Keratinocyte (primary cell): ENCODE results near the gene AHRR.

ENCODE experiments used
- EZH2 ChIP-seq: IDR thresholded peaks from one replicate; pipeline ENCODE4 v1.6.1; 2012; ENCODE audit warnings: inconsistent platforms, mild to moderate bottlenecking, low read length, moderate library complexity
- TF ChIP-seq, protein P1 (sequence below), 3 experiments: IDR thresholded peaks in 1 of 3; conservative IDR thresholded peaks in 1 of 3; optimal IDR thresholded peaks in 1 of 3; 2 replicates in 2 of 3; 3 replicates in 1 of 3; pipeline versions ENCODE3 to v1.5.1; 2011; ENCODE audit warnings: low read length in 3 of 3, mild to moderate bottlenecking in 3 of 3, moderate library complexity in 2 of 3, control low read depth in 1 of 3, inconsistent platforms in 1 of 3; ENCODE audit not compliant: insufficient read depth in 2 of 3; ENCODE audit errors: extremely low read depth in 1 of 3

DNA sequence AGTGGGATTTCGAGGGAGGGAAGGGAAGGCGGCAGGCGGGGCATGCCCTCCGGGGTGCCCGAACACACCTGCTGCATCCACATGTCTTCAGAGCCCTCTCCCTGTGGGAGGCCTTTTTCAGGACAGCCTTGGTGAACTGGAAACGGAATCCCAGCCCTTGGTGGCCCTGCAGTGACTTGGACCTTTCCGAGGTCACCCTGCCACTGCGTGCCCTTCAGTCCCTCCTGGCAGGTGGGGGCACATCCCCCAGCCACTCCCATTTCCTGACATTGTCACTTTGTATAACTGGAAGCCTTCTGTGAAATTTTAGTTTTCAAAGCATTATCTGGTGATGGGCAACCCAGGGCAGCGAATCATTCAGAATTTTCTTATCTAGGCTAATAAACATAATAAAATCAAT is 11.0 kb upstream of the AHRR start:
- TF ChIP-seq, protein P1, sequence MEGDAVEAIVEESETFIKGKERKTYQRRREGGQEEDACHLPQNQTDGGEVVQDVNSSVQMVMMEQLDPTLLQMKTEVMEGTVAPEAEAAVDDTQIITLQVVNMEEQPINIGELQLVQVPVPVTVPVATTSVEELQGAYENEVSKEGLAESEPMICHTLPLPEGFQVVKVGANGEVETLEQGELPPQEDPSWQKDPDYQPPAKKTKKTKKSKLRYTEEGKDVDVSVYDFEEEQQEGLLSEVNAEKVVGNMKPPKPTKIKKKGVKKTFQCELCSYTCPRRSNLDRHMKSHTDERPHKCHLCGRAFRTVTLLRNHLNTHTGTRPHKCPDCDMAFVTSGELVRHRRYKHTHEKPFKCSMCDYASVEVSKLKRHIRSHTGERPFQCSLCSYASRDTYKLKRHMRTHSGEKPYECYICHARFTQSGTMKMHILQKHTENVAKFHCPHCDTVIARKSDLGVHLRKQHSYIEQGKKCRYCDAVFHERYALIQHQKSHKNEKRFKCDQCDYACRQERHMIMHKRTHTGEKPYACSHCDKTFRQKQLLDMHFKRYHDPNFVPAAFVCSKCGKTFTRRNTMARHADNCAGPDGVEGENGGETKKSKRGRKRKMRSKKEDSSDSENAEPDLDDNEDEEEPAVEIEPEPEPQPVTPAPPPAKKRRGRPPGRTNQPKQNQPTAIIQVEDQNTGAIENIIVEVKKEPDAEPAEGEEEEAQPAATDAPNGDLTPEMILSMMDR (optimal IDR thresholded peaks at IDR 0.05 in 1 of 3, IDR thresholded peaks at IDR 0.05 in 1 of 3, conservative IDR thresholded peaks at IDR 0.05 in 1 of 3; ENCODE audit: extremely low read depth in 1 of 3, insufficient read depth in 2 of 3, low read length in 3 of 3): no peak
- no peak for TF ChIP-seq EZH2
